PFSK-1 (cell line): Measurements from ENCODE around the gene KSR1.

ENCODE experiments used
- FOXP2 ChIP-seq: optimal IDR thresholded peaks from 2 replicates; pipeline ENCODE3; 2011; ENCODE audit warnings: borderline replicate concordance, control low read depth, inconsistent platforms; ENCODE audit not compliant: insufficient read depth; ENCODE audit errors: extremely low read length, extremely low read depth
- POLR2AphosphoS5 ChIP-seq: IDR thresholded peaks from 2 replicates; pipeline ENCODE4 v1.6.1; 2012; ENCODE audit warnings: low read depth, mild to moderate bottlenecking, control low read depth, low read length, moderate library complexity
- REST ChIP-seq, 2 experiments: IDR thresholded peaks; 2 replicates each; pipeline versions ENCODE4 v1.6.1 to v1.8.0; 2011 to 2012; ENCODE audit warnings: low read depth in 2 of 2, low read length in 2 of 2, control low read depth in 1 of 2, inconsistent platforms in 1 of 2, mild to moderate bottlenecking in 1 of 2, moderate library complexity in 1 of 2; ENCODE audit not compliant: insufficient read depth in 1 of 2
- SIN3A ChIP-seq: IDR thresholded peaks from 2 replicates; pipeline ENCODE4 v1.6.1; 2012; ENCODE audit warnings: mild to moderate bottlenecking, low read length, moderate library complexity, borderline replicate concordance; ENCODE audit not compliant: insufficient read depth
- TAF1 ChIP-seq: IDR thresholded peaks from 2 replicates; pipeline ENCODE4 v1.6.1; 2012; ENCODE audit warnings: low read length, control low read depth, borderline replicate concordance; ENCODE audit not compliant: insufficient read depth

Gene KSR1

GRCh38 chr17:27559506-27560481 lies 103.5 kb downstream of the KSR1 start:
- TF ChIP-seq SIN3A = no peak
- peak; percentile 41; the same call in 1 of the 2 replicates for TF ChIP-seq TAF1
- peak in 1 of 2 experiments; percentile 22; a peak in 1 of 4 replicates for TF ChIP-seq REST (IDR thresholded peaks at IDR 0.05; ENCODE audit: insufficient read depth in 1 of 2, low read depth in 2 of 2, low read length in 2 of 2)
- TF ChIP-seq FOXP2 = no peak
- TF ChIP-seq POLR2AphosphoS5 = peak; percentile 32; the same call in 1 of the 2 replicates

GRCh38 chr17:27560668-27561067 lies 104.4 kb downstream of the KSR1 start:
- no peak for TF ChIP-seq FOXP2
- TF ChIP-seq TAF1 = no peak
- TF ChIP-seq REST (IDR thresholded peaks at IDR 0.05; ENCODE audit: insufficient read depth in 1 of 2, low read depth in 2 of 2, low read length in 2 of 2) = no peak
- TF ChIP-seq POLR2AphosphoS5 = no peak
- no peak for TF ChIP-seq SIN3A

- TF ChIP-seq POLR2AphosphoS5 (no peak), TAF1 (no peak), SIN3A (no peak), FOXP2 (no peak), REST (IDR thresholded peaks at IDR 0.05; ENCODE audit: insufficient read depth in 1 of 2, low read depth in 2 of 2, low read length in 2 of 2) (no peak)
Observed at GRCh38 chr17:27562777-27563455, 106.7 kb downstream of the KSR1 start.

- TF ChIP-seq POLR2AphosphoS5 = no peak
- no peak for TF ChIP-seq SIN3A
- TF ChIP-seq REST (IDR thresholded peaks at IDR 0.05; ENCODE audit: insufficient read depth in 1 of 2, low read depth in 2 of 2, low read length in 2 of 2) = no peak
Observed at GRCh38 chr17:27563532-27563931, 107.3 kb downstream of the KSR1 start.
